GM18499 (cell line): Measurements from ENCODE around the gene SRBD1.
A peak's percentile ranks its signal among the peaks of the same experiment; 100 is the strongest.

Experiments
- ATAC-seq: cut with Tn5 transposase; IDR thresholded peaks from one replicate; pipeline ENCODE4 v1.9.1; 2021; ENCODE audit warnings: moderate number of reproducible peaks; ENCODE audit not compliant: insufficient read depth, unreplicated experiment

SRBD1 gene

DNA sequence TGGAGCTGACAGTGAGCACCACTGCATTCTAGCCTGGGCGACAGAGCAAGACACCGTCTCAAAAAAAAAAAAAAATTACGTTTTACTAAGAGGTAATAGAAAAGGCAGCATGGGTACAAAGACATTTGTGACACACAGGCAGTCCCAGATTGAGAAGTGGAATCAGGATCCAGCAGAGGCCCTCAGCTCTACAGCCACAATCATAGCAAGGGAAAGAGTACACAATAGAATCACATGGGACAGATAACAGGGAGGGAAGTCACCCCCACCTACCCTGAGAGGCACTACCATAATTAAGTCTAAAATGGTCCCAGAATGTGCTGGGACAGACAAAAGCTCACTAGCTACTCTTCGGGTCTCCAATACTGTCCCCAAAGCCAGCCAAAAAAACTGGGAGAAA lies 12.5 kb downstream of the SRBD1 start:
- no peak for ATAC-seq

DNA sequence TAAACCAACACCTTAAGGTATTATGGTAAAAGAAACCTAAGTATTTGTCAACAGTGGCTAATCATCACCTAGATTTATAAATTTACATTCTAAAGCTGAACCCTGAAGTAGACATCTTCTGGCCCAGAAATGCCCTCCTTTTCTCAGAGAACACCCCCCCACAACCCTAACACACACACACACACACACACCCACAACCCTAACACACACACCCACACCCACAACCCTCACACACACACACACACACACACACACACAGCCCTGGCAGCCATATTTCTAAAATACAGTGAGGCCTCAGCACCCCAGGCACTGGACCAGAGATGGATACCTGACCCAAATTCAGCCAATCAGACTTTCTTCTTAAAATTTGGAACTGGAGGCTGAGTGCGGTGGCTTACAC lies 14.3 kb downstream of the SRBD1 start:
- ATAC-seq = no peak

GRCh38 chr2:45595721-45596435 lies 15.2 kb downstream of the SRBD1 start:
- no peak for ATAC-seq

GRCh38 chr2:45591073-45591472 lies 20.0 kb downstream of the SRBD1 start:
- ATAC-seq = no peak

GRCh38 chr2:45588158-45588829 lies 22.8 kb downstream of the SRBD1 start:
- no peak for ATAC-seq

DNA sequence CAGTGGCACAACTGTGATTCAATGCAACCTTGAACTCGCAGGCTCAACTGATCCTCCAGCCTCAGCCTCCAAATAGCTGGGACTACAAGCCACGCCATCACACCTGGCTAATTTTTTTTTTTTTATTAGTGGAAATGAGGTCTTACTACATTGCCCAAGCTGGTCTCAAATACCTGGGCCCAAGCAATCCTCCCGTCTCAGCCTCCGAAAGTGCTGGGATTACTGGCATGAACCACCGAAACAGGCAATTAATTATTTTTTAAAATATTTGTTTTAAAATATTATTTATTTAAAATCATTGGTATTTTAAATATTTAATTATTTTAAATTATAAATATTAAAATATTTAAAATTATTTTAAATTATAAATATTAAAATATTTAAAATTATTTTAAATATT lies 24.5 kb downstream of the SRBD1 start:
- no peak for ATAC-seq

- no peak for ATAC-seq
These were observed 25.7 kb downstream of the SRBD1 start for GRCh38 chr2:45585267-45585861.

DNA sequence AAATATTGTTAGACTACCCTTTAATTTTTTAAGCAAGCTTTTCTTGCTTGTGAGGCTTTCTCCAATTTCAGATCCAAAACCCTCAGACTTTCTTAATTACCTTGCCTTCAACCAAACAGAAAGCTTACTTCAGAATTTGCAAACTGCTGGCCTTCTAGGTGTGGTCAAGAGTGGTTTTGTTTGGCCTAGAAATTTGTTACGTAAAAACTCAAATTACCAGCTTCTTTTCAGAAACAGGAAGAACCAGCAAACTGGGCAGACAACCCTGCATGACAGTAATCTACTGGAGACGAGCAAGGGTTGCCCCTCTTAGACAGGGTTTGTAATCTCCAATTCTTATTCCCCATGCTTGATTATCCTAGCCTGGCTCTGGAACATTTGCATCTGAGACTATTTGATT lies 27.1 kb downstream of the SRBD1 start:
- no peak for ATAC-seq

- ATAC-seq = no peak
These were observed 28.5 kb downstream of the SRBD1 start for GRCh38 chr2:45582522-45582921.

DNA sequence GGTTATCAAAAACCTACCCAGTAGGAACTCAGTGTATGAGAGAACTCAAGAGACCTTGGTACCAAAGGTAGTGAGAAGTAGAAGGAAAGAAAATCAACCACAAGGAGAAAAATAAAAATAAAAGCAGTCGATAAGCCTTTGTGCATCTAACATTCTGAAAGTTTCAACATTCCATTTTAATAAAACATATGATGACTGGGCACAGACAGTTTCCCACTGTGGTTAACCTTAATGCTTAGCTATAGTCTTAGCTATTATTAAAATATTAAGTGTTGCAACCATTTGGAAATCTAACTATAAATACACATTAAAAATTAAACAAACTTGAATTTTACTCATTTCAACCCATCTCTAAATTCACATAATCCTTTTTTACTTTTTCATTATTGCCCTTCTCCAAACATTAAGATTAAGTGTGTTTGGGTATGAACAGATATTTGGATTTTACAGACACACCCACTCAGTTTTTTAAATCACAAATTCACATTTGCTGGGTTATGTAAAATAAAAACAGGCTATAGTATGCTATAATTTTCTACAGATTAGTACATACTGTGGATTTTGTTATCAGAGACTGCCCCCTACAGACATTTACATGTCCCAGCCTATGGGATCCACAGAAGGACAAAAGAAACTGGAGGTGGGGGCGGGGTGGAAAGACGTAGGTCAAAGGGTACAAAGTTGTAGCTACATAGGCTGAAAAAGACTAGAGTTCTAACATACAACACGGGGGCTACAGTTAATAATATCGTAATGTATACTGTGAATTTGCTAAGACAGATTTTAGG lies 32.8 kb downstream of the SRBD1 start:
- ATAC-seq = no peak

DNA sequence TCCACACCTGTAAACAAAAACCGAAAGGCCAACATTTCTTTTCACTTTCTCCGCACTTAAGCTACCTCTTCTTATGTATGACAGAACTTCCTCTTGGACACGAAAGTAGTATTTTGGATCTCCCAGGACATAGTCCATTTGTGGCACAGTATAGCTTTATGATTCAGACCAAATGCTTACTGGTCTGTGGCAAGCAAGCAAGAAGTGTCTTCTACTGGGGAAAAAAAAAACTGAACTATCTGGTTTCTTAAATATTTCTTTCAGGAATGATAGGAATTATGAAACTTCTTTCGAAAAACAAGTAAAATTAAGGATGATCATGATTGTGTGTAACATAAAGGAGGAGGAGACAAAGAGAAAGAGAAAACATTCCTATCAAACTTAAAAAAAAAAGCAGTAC lies 33.6 kb downstream of the SRBD1 start:
- ATAC-seq = no peak

DNA sequence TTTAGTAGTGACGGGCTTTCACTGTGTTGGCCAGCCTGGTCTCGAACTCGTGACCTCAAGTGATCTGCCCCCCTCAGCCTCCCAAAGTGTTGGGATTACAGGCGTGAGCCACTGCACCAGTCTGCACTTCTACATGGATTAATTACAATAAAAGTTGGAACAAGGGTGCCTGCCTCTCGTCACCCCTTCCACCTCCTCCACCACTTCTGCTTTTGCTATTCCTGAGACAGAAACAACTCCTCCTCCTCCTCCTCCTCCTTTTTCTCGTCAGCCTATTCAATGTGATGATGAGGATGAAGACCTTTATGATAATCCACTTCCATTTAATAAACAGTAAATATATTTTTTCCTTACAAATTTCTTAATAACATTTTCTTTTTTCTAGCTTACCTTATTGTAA lies 35.2 kb downstream of the SRBD1 start:
- ATAC-seq = no peak

DNA sequence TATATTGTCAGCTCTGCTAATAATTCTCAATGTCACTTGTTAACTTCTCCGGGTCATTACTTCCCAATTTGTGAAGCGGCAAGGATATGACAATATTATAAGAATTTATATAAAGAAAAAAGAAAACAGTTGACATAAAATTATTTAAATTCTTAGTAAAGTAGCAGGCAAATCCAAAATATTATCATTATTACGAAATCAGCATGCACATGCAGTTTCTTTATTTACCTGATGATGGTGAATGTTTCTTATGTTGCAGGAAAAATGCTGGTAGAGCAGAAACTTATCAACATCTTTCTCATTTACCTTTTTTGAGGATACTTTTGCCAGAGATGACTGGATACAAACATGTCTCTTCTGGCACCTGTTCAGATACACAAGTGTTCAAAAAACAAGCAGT lies 38.1 kb downstream of the SRBD1 start:
- ATAC-seq = no peak

- no peak for ATAC-seq
These were observed 39.1 kb downstream of the SRBD1 start for GRCh38 chr2:45571940-45572339.

DNA sequence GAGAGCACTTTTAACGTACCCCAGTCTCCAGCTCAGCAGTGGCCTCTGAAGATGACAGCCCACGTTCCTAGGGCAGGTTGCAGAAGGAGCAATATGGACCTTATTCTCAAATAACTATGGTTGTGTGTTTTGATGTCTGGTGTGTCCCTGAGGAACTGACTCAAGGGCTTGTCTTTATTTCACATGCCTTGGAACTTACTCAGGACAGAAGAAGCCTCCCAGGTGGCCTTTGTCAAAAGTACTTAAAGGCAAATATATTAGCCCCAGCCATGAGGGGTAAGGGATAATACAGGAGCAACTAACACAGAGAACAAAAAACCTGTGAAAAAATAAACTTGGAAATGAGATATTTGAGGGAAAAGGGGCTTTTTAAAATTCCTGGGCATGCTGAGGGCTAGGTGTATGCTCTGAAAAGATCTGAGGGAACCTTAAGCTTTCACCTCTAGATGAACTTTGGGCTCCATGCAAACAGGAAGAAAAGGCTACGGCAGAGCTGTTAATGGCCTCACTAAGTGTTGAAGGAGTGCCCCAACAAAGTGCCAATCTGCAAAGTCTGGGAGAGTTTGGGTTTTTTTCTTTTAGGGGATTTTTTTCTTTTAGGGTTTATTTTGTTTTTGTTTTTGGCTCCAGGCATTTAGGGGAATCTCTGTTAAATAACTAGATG lies 40.3 kb downstream of the SRBD1 start:
- no peak for ATAC-seq

- ATAC-seq = no peak
These were observed 42.1 kb downstream of the SRBD1 start for GRCh38 chr2:45568935-45569334.

DNA sequence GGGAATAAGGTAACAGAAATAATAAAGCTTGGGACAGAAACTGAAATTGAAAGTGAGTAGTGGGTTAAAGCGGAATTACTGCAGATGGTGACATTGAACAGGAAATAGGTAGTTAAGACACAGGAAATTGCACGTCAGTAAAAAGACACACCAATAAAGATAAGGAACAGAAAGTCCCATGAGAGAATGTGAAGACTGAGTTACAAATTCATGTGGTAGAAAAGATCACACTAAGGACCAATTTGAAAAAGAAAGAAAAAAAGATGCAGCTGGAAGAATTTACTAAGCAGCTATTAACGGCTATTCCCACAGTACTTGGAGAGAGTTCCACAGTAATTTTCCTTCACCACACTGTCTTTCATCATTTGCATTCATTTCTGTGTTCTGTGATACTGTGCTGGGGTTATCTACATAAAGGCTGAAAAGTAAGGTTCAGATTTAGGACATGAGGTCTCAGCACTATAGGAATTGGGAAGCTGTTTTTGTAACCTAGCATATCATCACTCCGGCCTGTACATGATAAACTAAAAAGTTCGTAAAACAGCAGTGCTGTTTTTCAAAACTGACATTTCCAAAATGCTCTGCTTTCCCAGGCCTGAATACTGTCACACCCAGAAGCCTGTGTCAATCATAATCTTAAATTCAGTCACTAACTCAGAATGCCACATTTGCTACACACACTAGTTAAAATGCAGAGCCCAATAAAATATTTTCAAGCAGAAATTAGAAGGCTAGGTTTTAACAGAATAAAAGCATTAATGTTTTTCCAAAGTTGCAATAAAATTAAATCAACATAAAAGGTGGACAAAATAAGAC lies 42.9 kb downstream of the SRBD1 start:
- peak; percentile 87 for ATAC-seq

DNA sequence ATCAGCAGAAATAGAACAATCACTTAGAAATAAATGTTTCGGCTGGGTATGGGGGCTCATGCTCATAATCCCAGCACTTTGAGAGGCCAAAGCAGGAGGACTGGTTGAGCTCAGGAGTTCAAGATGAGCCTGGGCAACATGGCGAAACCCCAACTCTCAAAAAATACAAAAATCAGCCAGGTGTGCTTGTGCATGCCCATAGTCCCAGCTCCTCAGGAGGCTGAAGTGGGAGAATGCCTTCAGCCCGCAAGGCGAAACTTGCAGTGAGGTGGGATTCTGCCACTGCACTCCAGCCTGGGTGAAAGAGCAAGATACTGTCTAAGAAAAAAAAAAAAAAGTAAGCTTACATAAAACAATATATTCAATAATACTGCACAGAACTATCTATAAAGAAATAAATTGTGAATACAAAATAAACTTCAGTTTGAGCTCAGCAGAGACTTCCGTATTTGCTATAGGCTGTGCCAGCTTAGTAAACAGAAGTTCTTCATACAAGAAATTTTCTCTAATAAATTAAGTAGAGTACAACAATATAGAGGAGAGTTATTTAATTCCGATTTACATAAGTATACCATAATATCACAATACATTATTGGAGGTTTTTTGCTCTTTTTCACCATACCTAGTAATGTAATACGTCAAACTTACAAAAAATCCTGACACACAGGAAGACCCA lies 43.6 kb downstream of the SRBD1 start:
- ATAC-seq = peak; percentile 25

DNA sequence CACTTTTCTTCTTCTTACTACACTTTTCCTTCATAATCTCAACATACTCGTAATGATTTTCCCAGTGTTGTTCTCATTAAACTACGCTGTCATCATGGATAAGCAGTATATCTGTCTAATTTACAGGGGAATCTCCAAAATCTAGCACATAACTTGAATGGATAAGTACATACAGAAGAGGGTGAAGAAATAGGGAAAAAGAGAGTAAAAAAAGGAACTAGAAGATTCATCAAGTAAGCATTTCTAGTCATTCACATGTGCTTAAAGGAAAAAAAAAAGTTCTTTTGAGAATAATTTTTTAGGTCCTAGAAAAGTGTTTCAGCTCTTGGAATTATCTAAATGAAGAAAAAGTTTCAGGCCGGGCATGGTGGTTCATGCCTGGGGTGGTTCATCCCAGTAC lies 51.6 kb downstream of the SRBD1 start:
- ATAC-seq = no peak
